Left kidney (tissue), 2 donors: ENCODE results near the gene RRP12. TPM values are rescaled to one million over a fixed set of nuclear protein-coding genes. Genes with fewer than 3 reads are reported as not detected.
"Not testable (repeated sequence)": the region's sequence is repeated elsewhere in the genome, so short reads cannot be mapped to it uniquely, and the experiment has no call there.

Experiments used
- DNase-seq: peaks from one replicate; pipeline ENCODE4 v3.0.0-alpha.2; 2013
- polyA plus RNA-seq: library from polyadenylated mRNA; unstranded; fragments of 120-200 nt; gene quantifications from one replicate; pipeline ENCODE4 v1.2.1, GENCODE V29; 2013; ENCODE audit not compliant: insufficient read length

The RRP12 gene
- polyA plus RNA-seq, 1 donor = 28.1 TPM

DNA sequence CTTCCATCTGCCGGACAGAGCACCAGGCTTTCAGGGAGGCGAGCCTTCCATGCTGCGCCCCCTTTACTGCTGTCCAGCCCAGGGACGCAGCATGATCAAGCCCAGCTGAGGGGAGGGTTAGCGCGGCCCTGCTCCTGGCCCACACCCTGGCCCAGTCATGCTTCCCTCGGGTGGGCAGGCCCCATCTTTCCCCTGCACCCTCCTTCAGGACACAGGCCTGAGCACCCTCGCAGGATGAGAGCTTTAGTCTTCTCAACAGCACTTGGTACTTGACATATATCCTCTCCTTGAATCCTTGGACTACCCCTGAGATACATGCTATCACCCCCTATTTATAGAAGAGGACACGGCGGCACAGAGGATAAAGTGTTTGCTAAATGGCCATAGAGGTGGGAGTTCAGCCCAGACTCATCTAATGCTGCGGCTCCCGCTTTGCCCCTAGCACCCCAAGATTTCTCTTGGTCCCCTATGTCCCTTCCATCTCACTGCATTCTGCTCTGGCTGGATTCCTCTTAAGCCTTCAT, 34.0 kb downstream of the RRP12 start:
- DNase-seq = no peak

DNA sequence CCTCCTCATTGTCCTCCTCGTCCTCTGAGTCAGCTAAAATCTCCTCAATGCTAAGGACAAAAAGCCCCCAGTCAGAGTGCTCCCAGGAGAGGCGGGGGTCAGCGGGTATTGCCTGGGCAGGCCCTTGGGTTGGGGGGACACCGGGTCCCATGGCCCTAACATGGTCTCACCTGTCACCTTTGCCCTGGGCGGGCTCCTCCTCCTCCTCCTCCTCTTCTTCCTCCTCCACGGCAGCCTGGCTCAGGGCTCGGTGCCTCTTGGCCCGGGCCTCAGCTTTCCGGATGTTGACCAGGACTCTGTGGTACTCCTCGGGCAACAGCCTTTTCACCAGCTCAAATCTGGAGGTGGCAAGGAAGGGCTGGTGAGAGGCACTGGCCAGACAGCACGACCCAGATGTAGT, 34.6 kb downstream of the RRP12 start:
- no peak for DNase-seq

DNA sequence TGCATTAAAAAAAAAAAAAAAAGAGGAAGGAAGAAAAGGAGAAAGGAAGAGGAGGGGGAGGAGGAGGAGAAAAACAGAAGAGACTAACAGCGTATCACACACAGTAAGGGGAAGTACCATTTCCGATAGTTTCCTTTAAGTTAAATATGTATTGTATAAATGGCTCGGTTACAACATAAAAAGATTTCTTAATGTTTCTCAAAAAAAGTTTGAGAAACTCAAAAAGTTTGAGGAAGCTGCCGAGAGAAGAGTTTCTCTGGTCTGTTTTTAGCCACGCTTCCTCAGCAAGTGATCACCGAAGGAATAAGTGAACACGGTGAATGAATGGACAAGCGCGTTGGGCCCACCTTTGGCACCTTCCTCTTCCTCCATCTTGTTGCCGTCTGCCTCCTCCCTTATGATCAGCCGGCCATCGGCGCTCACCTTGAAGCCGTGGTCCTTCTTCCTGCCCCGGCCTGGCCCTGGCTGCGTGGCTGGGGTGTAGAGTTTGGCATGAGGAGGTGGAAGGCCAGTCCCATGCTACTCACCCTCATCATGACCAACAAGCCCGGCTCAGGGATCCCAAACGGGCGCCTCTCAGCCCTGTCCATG, 35.3 kb downstream of the RRP12 start:
- no peak for DNase-seq

DNA sequence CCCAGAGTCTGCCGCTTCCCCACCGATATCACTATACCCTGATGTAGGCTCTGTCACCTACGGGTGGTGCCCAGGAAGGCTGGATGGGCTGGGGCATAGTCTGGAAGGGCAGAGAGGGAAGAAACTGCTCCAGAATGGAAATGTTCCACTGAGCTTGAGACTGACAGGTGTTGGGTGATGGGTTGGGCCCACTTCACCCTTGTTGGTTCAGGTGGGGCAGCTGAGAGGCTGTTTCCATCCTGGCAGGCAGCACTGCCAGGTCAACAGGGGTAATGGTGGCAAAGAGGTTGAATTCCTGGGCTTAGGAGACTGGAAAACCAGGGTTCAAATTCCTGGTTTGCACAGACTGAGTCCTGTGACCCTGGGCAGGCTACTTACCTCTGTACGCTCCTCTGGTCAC, 38.1 kb downstream of the RRP12 start:
- DNase-seq = no peak

DNA sequence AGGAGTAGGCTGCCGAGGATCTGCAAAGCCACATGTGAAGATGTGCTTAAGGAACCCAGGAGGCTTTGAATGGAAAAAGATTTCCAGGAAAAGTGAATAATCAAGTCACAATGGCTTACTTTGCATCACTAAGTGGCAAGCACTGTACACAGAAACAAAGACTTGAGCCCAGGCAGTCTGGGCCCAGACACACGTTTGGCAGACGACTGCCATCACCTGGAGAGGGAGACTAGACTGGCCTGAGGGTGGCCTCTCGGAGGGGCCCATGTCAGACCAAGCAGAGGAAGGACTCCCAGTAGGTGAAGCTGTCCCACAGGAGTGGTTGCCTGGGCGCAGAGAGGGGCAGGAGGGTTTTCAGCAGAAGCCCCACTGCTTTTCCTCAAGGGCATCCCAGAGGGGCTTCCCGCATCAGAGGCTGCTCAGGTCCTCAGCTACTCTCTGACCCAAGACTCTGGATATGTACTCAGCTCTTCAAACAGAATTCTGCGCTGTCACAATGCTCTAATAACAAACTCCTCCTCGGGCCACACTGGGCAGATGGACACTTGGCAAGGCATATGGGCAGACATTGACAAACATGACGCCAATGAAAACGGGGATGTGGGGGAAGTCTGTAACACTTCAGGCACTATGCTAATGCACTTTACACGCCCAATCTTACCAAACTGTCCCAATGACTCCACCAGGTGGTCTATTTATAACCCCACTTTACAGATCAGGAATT, 38.7 kb downstream of the RRP12 start:
- no peak for DNase-seq

DNA sequence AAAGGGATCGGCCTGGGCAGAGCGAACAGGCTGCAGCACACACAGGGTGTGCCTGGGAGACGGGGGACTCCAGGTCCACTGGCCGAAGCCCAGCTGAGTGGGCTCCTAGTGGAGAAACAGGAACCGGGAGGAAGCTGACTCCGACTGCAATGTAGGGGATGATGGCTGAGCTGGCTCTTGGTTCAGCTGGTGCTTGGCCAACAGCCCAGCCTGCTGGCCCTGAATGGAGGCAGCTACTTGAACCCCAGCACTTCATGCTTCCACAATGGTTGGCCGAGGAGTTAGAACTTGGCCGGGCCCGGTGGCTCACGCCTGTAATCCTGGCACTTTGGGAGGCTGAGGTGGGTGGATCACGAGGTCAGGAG, 39.6 kb downstream of the RRP12 start:
- no peak for DNase-seq

DNA sequence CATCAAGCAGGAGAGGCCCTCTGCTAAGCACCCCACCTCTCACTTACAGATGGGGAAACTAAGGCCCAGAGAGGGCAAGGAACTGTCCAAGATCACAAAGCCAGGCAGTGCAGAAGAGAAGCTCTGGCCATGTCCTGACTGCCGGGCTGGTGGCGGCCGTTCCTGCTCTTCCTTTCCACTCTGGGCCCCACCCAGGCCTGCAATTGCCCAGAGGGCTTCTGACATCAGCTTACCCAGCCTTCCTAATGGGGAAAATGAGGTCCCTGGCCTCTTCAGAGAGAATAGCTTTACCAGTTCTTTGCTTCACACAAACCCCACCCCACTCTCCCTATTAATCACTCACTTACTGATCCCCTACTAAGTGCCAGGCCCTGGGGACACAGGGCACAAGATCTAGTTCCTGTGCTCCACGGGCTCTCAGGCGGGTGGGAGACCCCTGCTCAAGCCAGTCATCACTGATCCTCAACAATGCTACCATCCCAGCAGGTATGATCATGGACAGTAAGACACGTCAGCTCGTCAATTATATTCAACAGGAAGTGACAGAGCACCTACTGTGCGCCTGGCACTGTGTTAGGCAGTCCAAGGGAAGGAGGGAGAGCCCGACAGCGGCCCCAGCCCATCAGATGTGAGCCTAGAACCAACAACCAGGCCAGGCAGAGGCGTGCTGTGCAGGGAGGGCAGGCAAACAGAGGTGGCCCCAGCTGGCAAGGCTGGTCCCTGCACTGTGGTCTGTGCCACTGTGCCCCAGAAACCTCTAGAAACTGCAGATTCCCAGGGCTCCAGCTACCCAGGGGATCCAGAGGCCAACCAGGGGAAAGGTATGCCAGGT, 40.2 kb downstream of the RRP12 start:
- DNase-seq = no peak

DNA sequence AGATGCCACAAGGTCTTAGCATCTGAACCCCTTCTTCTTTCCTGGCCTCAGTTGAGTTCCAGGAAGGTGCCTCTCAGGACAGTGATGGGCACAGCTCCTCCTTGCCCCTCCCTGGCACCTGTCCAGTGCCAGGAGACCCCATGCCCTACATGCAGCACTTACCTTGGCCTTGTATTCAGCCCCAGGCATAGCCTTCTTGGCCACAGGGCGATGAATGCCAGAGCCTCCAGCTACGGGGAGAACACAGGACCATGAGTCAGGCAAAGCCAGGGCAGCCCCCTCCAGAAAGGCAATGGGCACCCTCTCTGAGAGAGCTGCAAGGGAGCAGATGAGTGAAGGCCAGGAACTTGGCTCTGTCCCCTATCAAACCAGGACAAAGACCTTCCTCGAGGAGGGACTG, 42.4 kb downstream of the RRP12 start:
- DNase-seq = no peak

DNA sequence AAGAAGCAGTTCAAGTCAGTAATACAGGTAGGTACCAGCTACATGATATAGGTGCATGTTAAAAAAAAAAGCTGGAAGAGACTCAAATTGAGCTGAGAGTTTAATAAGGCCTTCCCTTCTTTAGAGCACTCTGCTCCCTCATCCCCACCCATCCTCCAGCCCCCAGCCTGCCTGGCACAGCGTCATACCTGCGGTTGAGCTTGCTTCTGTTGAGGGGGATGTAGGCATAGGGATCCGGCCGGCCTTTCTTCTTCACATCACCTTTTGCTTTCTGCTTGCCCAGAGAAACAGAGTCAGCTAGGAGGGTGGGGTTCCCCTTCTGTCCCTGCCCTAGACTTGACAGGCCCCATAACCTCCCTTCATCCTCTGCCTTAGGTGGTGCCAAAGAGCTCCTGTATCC, 42.8 kb downstream of the RRP12 start:
- DNase-seq = no peak

DNA sequence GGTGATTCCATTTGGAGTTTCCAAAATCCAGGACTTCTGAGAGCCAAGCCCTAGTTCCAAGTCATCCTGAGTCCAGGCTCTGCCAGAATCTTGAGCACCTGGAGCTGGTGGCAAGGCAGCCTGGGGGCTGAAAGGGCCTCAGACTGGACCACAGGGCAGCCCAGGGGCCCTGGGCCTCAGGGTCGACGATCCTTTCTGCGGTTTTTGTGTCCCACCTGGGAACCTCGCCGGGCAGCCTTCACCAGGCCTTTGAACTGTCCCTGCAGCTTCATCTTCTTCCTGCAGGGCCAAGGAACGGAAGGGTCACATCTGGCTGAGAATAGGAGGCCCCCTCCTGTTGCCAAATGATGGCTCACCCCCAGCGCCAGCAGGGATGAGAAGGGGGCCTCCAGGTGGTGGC, 44.2 kb downstream of the RRP12 start:
- DNase-seq = no peak

DNA sequence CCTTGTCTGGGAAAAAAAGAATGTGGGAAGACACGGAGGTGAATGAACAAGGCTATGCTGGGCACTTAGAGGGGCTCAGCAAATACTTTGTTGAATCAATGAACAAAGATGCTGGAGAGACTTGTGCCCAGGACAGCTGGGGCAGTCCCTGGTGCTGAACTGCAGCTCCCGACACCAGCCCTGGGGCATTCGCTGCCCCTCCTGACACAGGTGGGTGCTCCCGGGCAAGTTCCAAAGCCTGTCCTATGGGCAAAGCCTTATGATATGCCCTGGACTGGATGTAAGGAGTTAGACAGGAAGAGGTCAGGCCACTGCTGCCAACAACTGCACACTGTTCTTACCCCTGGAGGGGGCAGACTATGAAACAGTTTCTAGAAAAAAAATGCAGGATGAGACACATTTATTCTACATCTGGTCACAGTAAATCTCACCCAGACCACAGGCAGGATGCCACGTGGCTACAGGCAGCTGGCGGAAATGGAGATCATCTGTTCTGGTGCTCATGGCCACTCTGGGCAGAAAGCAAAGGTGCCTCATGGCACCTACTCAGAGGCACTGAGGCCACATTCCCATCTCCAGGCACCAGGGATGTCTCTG, 44.7 kb downstream of the RRP12 start:
- DNase-seq = no peak

DNA sequence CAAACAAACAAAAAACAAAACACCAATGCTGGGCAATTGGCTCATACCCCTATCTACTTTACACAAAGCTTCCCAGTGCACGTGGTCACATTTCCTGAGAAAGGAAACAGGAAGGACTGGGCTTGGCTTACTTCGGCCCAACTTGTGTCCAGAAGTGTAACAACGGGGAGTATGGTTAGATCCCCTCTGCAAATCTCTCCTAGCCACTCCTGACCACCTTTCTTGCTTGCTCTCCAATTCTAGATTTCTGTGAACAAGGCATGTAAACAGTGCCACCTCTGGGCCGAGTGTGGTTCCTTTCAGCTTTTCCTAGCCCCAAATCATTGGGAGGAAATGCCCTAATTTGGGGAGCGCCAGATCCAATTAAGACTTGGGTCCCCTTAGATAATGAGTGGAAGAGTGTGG, 45.6 kb downstream of the RRP12 start:
- no peak for DNase-seq

DNA sequence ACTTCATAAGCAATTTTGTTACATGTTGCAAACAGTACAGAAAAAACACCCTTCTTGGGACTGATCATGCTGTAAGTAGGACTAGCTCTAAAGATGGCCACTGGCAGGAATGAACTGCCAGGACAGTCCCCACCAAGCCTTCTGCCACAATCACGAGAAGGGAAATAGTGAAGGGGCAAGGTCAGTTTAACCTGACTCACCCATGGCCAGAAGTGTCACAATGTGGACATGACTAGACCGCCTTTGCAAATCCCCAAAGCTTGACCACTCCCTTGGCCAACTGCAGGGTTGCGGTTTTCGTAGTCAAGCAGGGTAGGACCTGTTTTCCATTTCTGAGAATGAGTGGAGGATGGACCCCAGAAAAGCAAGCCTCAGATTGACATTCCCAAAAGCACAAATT, 47.2 kb downstream of the RRP12 start:
- no peak for DNase-seq

DNA sequence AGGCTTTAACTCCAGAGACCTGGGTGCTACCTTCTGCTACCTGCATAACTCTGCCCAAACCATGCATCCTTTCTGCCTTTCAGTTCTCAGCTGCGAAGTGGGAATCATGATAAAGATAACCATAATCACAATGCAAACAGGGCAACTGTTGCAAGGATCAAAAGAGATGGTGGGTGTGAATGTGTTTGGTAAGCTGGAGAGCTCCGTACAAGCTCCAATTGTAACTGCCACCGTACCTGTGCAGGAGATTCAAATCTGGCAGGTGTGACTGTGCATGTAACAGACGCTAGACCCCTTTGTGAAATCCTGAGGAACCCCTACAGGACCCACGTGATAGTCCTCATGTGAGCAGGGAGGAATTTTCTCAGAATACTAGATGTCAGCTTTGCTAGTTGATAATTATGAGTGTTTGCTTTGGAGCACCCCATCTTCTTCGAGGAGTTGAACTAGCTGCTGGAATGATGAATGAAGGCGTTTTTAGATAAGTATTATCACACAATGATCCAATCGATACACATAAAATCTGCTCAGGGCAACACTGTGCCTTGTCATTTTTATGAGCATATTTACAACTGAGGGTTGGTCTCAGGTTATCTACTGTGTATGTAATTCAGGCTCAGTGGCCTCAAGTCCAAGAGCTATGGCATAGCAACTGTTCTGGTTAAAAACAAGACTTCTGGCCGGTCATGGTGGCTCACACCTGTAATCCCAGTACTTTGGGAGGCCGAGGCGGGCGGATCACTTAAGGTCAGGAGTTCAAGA, 51.2 kb downstream of the RRP12 start:
- DNase-seq = no peak

DNA sequence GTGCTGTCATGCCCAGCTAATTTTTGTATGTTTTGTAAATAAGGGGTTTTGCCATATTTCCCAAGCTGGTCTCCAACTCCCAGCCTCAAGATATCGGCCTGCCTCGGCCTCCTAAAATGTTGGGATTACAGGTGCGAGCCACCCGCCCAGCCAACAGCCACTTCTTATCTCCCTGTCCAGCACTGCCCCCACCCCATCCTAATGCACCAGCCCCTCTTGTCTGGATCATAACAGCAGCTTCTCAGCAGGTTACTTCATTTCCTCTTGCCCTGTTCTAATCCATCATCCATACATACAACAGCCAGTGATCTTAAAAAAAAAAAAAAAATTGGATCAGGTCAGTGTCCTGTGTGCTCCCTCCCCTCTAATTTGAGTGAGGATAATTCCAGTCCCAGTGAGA, 53.8 kb downstream of the RRP12 start:
- no peak for DNase-seq

DNA sequence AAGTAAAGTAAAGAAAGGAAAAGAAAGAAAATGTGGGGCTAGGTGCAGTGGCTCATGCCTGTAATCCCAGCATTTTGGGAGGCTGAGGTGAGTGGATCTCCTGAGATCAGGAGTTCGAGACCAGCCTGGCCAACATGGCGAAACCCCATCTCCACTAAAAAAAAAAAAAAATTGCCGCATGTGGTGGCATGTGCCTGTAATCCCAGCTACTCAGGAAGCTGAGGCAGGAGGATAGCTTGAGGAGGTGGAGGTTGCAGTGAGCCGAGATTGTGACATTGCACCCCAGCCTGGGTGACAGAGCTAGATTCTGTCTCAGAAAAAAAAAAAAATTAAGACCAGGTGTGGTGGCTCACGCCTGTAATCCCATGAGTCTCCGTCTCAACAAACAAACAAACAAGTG, 57.5 kb downstream of the RRP12 start:
- DNase-seq = not testable (repeated sequence)

DNA sequence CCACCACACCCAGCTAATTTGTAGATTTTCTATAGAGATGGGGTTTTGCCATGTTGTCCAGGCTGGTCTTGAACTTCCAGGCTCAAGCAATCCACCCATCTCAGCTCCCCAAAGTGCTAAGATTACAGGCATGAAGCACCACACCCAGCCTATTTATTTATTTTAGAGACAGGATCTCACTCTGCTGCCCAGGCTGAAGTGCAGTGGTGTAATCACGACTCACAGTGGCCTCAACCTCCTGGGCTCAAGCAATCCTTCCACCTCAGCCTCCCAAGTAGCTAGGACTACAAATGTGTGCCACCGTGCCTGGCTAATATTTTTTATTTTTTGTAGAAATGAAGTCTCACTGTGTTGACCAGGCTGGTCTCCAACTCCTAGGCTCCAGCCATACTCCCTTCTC, 59.7 kb downstream of the RRP12 start:
- DNase-seq = no peak

DNA sequence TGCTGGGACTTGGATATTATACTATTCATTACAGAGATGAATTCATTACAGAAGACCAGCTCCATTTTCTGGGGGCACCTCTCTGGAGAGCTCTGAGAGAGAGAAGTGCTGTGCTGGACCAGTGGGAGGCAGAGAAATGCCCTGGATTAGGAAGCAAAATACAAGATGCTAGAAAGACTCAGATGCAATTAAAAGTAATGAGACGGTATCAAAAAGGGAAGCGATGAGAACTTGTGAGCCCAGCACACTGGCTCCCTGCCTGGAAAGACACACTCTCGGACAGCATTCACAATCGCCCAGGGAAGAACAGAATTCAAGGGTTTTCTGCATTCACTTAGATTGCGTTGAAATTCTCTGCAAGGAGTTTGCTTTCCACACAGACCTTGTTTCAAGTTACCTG, 63.1 kb downstream of the RRP12 start:
- DNase-seq = no peak

DNA sequence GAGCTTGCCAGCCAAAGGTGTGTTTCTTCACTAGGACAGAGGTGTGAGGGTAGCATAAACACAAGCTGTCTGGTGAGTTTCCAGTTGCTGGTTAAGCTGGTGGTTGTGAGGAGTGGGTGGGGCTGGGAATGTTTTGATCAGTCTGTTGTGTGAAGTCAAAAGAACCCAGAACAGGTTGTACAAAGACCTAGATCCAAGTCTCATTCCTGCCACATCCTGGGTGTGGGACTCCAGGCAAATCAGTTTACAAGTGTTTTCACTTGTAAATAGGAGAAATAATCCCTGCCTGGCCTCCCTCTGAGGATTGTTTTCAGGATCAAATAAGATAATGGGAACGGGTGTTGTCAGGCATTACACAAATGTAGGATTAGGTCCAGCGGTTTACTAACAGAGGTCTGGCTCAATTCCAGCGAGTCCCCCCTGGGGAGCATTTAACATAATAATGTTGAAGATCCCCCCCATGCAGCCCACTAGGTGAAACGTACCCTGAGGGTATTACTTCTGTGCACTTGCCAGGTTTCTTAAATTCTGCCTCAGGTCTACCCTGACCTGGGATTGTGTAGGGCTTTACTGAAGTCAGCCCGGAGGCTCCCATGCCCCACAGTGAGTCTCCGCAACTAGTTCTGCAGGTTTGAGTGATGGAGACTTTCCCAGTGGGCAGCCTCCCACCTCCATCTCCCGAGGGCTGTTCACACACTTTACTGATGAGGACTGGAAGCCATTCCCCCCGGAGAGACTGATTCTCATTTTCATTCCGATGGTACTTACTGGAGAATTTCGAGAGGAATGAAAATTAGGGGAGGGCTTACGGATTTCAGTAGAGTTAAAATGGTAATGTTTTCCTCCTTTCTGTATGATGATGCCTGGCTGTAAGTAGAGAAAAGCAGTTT, 64.0 kb downstream of the RRP12 start:
- DNase-seq = peak; percentile 21

DNA sequence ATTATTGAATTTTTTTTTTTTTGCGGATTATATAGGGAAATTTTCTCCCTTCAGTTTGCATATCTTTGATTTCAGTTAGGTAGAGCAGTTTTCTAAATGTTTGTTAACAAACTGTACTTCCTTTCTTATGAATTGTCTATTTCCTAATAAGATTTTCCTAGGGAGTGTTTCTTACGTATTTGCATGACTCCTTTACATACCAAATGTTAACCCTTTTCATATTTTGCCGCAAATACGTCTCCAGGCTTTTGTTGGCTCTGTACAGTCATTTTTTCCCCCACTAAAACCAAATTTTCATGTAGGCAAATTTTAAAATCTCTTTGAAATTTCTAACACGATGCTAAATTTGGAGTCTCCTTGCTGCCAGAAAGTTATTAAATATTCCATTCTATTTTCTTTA, 64.7 kb downstream of the RRP12 start:
- DNase-seq = no peak

DNA sequence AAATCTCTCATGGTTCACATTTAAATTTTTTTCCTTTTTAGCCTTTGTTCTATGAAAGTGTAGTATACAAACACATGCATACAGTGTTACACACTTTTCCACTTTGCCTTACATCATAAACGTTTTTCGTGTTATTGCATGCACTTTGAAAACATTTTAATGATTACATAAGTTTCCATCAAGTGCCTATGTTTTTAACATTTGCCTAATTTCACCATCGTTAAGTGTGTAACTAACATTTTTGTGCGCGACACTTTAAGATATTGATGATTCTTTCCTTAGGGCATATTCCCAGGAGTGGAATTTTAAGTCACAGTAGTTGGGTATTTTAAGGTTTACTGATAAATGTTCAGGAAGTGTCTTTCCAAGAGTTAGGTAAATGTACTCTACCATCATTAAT, 65.1 kb downstream of the RRP12 start:
- DNase-seq = no peak
